Karpas-422 (cell line): ENCODE results near the gene SNTA1. TPM values are rescaled to one million over a fixed set of nuclear protein-coding genes. Genes with fewer than 3 reads are reported as not detected.
A peak's percentile ranks its signal among the peaks of the same experiment; 100 is the strongest.

ENCODE experiments used
- DNase-seq: peaks from one replicate; pipeline ENCODE4 v3.0.0-alpha.2; 2015
- H2AFZ ChIP-seq: fragments of 200-600 bp; sonication (generic); 2 replicates; pipeline ENCODE4 v1.6.1; 2014; ENCODE audit warnings: antibody characterized with exemption, low read length, mixed read lengths
- H3K27ac ChIP-seq: fragments of 200-600 bp; sonication (generic); 2 replicates; pipeline ENCODE4 v1.5.1; 2014; ENCODE audit warnings: mild to moderate bottlenecking, low read length, moderate library complexity
- H3K27me3 ChIP-seq: fragments of 200-600 bp; sonication (generic); 2 replicates; pipeline ENCODE4 v1.6.1; 2014; ENCODE audit warnings: low read length, mixed read lengths
- H3K36me3 ChIP-seq: fragments of 200-600 bp; sonication (generic); 2 replicates; pipeline ENCODE4 v1.6.1; 2014; ENCODE audit warnings: low read length, mixed read lengths; ENCODE audit not compliant: insufficient read depth
- H3K4me1 ChIP-seq: fragments of 200-600 bp; sonication (generic); 2 replicates; pipeline ENCODE4 v1.6.1; 2014; ENCODE audit warnings: mild to moderate bottlenecking, low read length, mixed read lengths
- H3K4me2 ChIP-seq: fragments of 200-600 bp; sonication (generic); 2 replicates; pipeline ENCODE4 v1.6.1; 2014; ENCODE audit warnings: low read length, low read depth, mild to moderate bottlenecking; ENCODE audit not compliant: poor library complexity, severe bottlenecking
- H3K4me3 ChIP-seq: fragments of 200-600 bp; sonication (generic); 2 replicates; pipeline ENCODE4 v1.5.1; 2014; ENCODE audit warnings: mild to moderate bottlenecking, antibody characterized with exemption, low read length, mixed read lengths
- H3K79me2 ChIP-seq: fragments of 200-600 bp; sonication (generic); 2 replicates; pipeline ENCODE4 v1.6.1; 2014; ENCODE audit warnings: mild to moderate bottlenecking, low read length, mixed read lengths
- H3K9ac ChIP-seq: fragments of 200-600 bp; sonication (generic); 2 replicates; pipeline ENCODE4 v1.6.0; 2014; ENCODE audit warnings: low read length
- H3K9me2 ChIP-seq: fragments of 200-600 bp; sonication (generic), shearing (Covaris generic); replicated peaks from 2 replicates; pipeline ENCODE4 v1.6.0; 2014; ENCODE audit warnings: mild to moderate bottlenecking, low read length, moderate library complexity; ENCODE audit not compliant: insufficient read depth
- H3K9me3 ChIP-seq: fragments of 300-700, 200-600 bp; sonication (generic); 2 replicates; pipeline ENCODE4 v1.6.1; 2014; ENCODE audit warnings: low read length, mixed read lengths
- H4K20me1 ChIP-seq: fragments of 200-600 bp; sonication (generic); 2 replicates; pipeline ENCODE4 v1.6.1; 2014; ENCODE audit warnings: mild to moderate bottlenecking, antibody characterized with exemption, low read length, low read depth; ENCODE audit not compliant: insufficient read depth
- total RNA-seq: library from RNA; depleted of rRNA; stranded (reverse); fragments of >200 nt; shearing (Covaris generic); gene quantifications from 2 replicates; pipeline ENCODE4 v1.2.3, GENCODE V29; 2014; ENCODE audit warnings: low replicate concordance

The SNTA1 gene
- total RNA-seq, 1 experiment from 2014 or later = 51.4 TPM

GRCh38 chr20:33410081-33410742, 33.4 kb downstream of the SNTA1 start:
- Histone ChIP-seq H3K36me3 (peaks cover 50% of the 10 kb centered on the region), H3K27ac (peak overlapping the region; percentile 99), H3K9ac (peak overlapping the region; percentile 25), H3K79me2 (peaks cover 34% of the 10 kb centered on the region), H2AFZ (no peak overlapping the region), H3K9me2 (no peaks in the 10 kb centered on the region), H3K9me3 (no peaks in the 10 kb centered on the region), H3K27me3 (no peaks in the 10 kb centered on the region), H3K4me1 (peaks cover 53% of the 10 kb centered on the region), H4K20me1 (no peaks in the 10 kb centered on the region), H3K4me3 (0 out of 2 replicates have a peak overlapping the region, but pooled peaks have one; percentile 3), H3K4me2 (peak overlapping the region; percentile 42)
- DNase-seq = peak; percentile 54

- Histone ChIP-seq H3K27me3 (no peaks in the 10 kb centered on the region), H3K79me2 (peaks cover 39% of the 10 kb centered on the region), H3K9me2 (no peaks in the 10 kb centered on the region), H3K4me2 (peak overlapping the region; percentile 85), H2AFZ (no peak overlapping the region), H4K20me1 (no peaks in the 10 kb centered on the region), H3K9ac (peak overlapping the region; percentile 82), H3K27ac (peak overlapping the region; percentile 99), H3K9me3 (no peaks in the 10 kb centered on the region), H3K36me3 (peaks cover 47% of the 10 kb centered on the region), H3K4me3 (peak overlapping the region; percentile 67), H3K4me1 (peaks cover 58% of the 10 kb centered on the region)
- DNase-seq = peak; percentile 96
Measured at GRCh38 chr20:33408716-33409654, 34.6 kb downstream of the SNTA1 start.

- peaks cover 39% of the 10 kb centered on the region for H3K79me2 ChIP-seq
- H3K9me2 ChIP-seq = no peaks in the 10 kb centered on the region
- no peaks in the 10 kb centered on the region for H3K9me3 ChIP-seq
- peak overlapping the region; percentile 85 for H3K4me2 ChIP-seq
- peaks cover 58% of the 10 kb centered on the region for H3K4me1 ChIP-seq
- peaks cover 47% of the 10 kb centered on the region for H3K36me3 ChIP-seq
- peak overlapping the region; percentile 82 for H3K9ac ChIP-seq
- no peaks in the 10 kb centered on the region for H3K27me3 ChIP-seq
- H2AFZ ChIP-seq = no peak overlapping the region
- DNase-seq = peak; percentile 64
- no peaks in the 10 kb centered on the region for H4K20me1 ChIP-seq
- H3K27ac ChIP-seq = peak overlapping the region; percentile 99
- H3K4me3 ChIP-seq = peak overlapping the region; percentile 67
Measured at GRCh38 chr20:33408313-33408712, 35.2 kb downstream of the SNTA1 start.

DNA sequence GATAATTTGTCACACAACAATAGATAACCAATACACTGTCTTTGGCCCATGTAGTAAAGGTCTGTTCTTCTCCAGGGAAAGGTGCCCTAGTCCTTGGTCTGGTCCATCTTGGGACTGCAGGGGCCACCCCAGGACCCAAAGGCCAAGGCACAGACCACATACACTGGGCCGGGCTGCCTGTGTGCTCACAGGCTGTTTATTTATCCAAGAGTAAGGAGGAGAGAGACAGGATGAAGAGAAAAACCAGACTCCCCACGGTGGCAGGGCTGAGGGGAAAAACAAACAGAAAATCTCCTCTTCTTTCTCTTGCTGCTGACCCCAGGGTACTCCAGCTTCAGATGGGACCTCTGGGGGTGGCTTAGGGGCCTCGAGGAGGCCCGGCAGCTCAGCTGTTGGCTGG, 35.8 kb downstream of the SNTA1 start:
- peak overlapping the region; percentile 99 for H3K27ac ChIP-seq

GRCh38 chr20:33407251-33407650, 36.3 kb downstream of the SNTA1 start:
- peak overlapping the region; percentile 99 for H3K27ac ChIP-seq
- no peaks in the 10 kb centered on the region for H3K9me2 ChIP-seq
- H2AFZ ChIP-seq = no peak overlapping the region
- peak overlapping the region; percentile 82; the same call in 1 of the 2 replicates for H3K9ac ChIP-seq
- peak overlapping the region; percentile 85 for H3K4me2 ChIP-seq
- H3K36me3 ChIP-seq = peaks cover 44% of the 10 kb centered on the region
- H3K4me3 ChIP-seq = peak overlapping the region; percentile 67
- H4K20me1 ChIP-seq = no peaks in the 10 kb centered on the region
- no peaks in the 10 kb centered on the region for H3K9me3 ChIP-seq
- H3K27me3 ChIP-seq = no peaks in the 10 kb centered on the region
- peak; percentile 49 for DNase-seq
- peaks cover 39% of the 10 kb centered on the region for H3K79me2 ChIP-seq
- H3K4me1 ChIP-seq = peaks cover 64% of the 10 kb centered on the region

More for the DNA sequence above, 35.8 kb downstream of the SNTA1 start:
- Histone ChIP-seq H4K20me1 (no peaks in the 10 kb centered on the region), H3K79me2 (peaks cover 39% of the 10 kb centered on the region), H2AFZ (no peak overlapping the region), H3K9ac (peak overlapping the region; percentile 82), H3K4me1 (peaks cover 59% of the 10 kb centered on the region), H3K27me3 (no peaks in the 10 kb centered on the region), H3K9me3 (no peaks in the 10 kb centered on the region), H3K36me3 (peaks cover 47% of the 10 kb centered on the region), H3K9me2 (no peaks in the 10 kb centered on the region), H3K4me3 (peak overlapping the region; percentile 67), H3K4me2 (peak overlapping the region; percentile 85)
- DNase-seq = no peak

- DNase-seq = no peak
- Histone ChIP-seq H4K20me1 (peaks cover 8% of the 10 kb centered on the region; the same call in 1 of the 2 replicates), H3K79me2 (peaks cover 64% of the 10 kb centered on the region), H2AFZ (no peak overlapping the region), H3K4me3 (no peak overlapping the region), H3K4me2 (no peak overlapping the region), H3K9ac (no peak overlapping the region), H3K27ac (peak overlapping the region; percentile 43), H3K9me2 (no peaks in the 10 kb centered on the region), H3K4me1 (peaks cover 54% of the 10 kb centered on the region), H3K36me3 (peaks cover 26% of the 10 kb centered on the region), H3K27me3 (no peaks in the 10 kb centered on the region), H3K9me3 (no peaks in the 10 kb centered on the region)
Measured at GRCh38 chr20:33404281-33404680, 39.3 kb downstream of the SNTA1 start.

- H3K27ac ChIP-seq = peak overlapping the region; percentile 95
- peaks cover 13% of the 10 kb centered on the region; the same call in 1 of the 2 replicates for H4K20me1 ChIP-seq
- H3K9me3 ChIP-seq = no peaks in the 10 kb centered on the region
- peak overlapping the region; percentile 76 for H3K4me3 ChIP-seq
- peaks cover 18% of the 10 kb centered on the region for H3K36me3 ChIP-seq
- H3K9me2 ChIP-seq = no peaks in the 10 kb centered on the region
- H2AFZ ChIP-seq = no peak overlapping the region; the same call in 1 of the 2 replicates
- no peaks in the 10 kb centered on the region for H3K27me3 ChIP-seq
- peaks cover 72% of the 10 kb centered on the region for H3K79me2 ChIP-seq
- peak overlapping the region; percentile 81 for H3K4me2 ChIP-seq
- DNase-seq = peak; percentile 83
- H3K9ac ChIP-seq = peak overlapping the region; percentile 79
- peaks cover 36% of the 10 kb centered on the region for H3K4me1 ChIP-seq
Measured at GRCh38 chr20:33401921-33402369, 41.6 kb downstream of the SNTA1 start.
